Endothelial cell of umbilical vein (primary cell): ENCODE results near the gene YWHAH. TPM values are rescaled to one million over a fixed set of nuclear protein-coding genes. Genes with fewer than 3 reads are reported as not detected.

Experiments used
- BruUV-seq: library from RNA; stranded (reverse); fragments of 400-500 nt; replicated peaks from 2 replicates; lab custom pipeline; 2021; lab: Mats Ljungman, UMichigan
- CTCF ChIA-PET: fragments of 300-600, 350-600 bp; sonication (Branson Sonifier 250); formaldehyde crosslinking; loops from one replicate; lab custom pipeline; 2021; ENCODE audit warnings: antibody characterized with exemption, inconsistent platforms; lab: Charles Lee
- POLR2A ChIA-PET: fragments of 300-600, 350-600 bp; sonication (Branson Sonifier 250); formaldehyde crosslinking; loops from one replicate; lab custom pipeline; 2021; ENCODE audit warnings: antibody characterized with exemption, inconsistent platforms; lab: Charles Lee
- DNase-seq: peaks from one replicate; pipeline ENCODE4 v3.0.0-alpha.2; 2011; ENCODE audit warnings: low read depth, low spot score
- FAIRE-seq: peaks from 2 replicates; lab custom pipeline; 2011; peaks lifted over from hg19 to GRCh38; lab: Jason Lieb, UNC
- H2AFZ ChIP-seq: 2 replicates; pipeline ENCODE4 v1.6.0; 2012; ENCODE audit warnings: low read depth, low read length, control low read depth, inconsistent platforms
- H3K27ac ChIP-seq: 2 replicates; pipeline ENCODE4 v1.5.1; 2011; ENCODE audit warnings: low read depth, mild to moderate bottlenecking, control low read depth, low read length, moderate library complexity; ENCODE audit not compliant: insufficient read depth
- H3K27me3 ChIP-seq, 2 experiments: 2 replicates each; pipeline versions ENCODE4 v1.6.0 to v1.6.1; 2011; ENCODE audit warnings: low read length in 2 of 2, mixed read lengths in 1 of 2; ENCODE audit not compliant: control insufficient read depth in 2 of 2, insufficient read depth in 2 of 2
- H3K36me3 ChIP-seq, 2 experiments: 2 replicates in 1 of 2; 3 replicates in 1 of 2; pipeline ENCODE4 v1.5.1; 2011; ENCODE audit warnings: low read length in 2 of 2, mild to moderate bottlenecking in 1 of 2, moderate library complexity in 1 of 2; ENCODE audit not compliant: control insufficient read depth in 2 of 2, insufficient read depth in 2 of 2; ENCODE audit errors: extremely low read depth in 1 of 2
- H3K4me1 ChIP-seq: 3 replicates; pipeline ENCODE4 v1.5.1; 2011; ENCODE audit warnings: mild to moderate bottlenecking, low read length; ENCODE audit not compliant: control insufficient read depth, insufficient read depth; ENCODE audit errors: extremely low read depth
- H3K4me2 ChIP-seq: 2 replicates; pipeline ENCODE4 v1.6.1; 2011; ENCODE audit warnings: low read length, control low read depth, mixed read lengths; ENCODE audit not compliant: insufficient read depth
- H3K4me3 ChIP-seq, 3 experiments: fragments of 200-600 bp in 1 of 3; sonication (generic), shearing (Covaris generic) in 1 of 3; replicated peaks in 1 of 3; 2 replicates each; pipeline ENCODE4 v1.5.1; 2011 to 2016; ENCODE audit warnings: control low read depth in 3 of 3, low read length in 3 of 3, mild to moderate bottlenecking in 2 of 3, inconsistent platforms in 1 of 3, low read depth in 1 of 3, moderate library complexity in 1 of 3; ENCODE audit not compliant: insufficient read depth in 1 of 3
- H3K79me2 ChIP-seq: 2 replicates; pipeline ENCODE4 v1.6.0; 2012; ENCODE audit warnings: low read length, inconsistent platforms; ENCODE audit not compliant: control insufficient read depth, insufficient read depth
- H3K9ac ChIP-seq: replicated peaks from 2 replicates; pipeline ENCODE3; 2011; ENCODE audit warnings: low read length, control low read depth; ENCODE audit not compliant: insufficient read depth; ENCODE audit errors: extremely low read depth
- H3K9me1 ChIP-seq: replicated peaks from 3 replicates; pipeline ENCODE4 v1.6.0; 2011; ENCODE audit warnings: mild to moderate bottlenecking, low read length; ENCODE audit not compliant: control insufficient read depth, insufficient read depth; ENCODE audit errors: extremely low read depth
- H3K9me3 ChIP-seq: replicated peaks from 2 replicates; pipeline ENCODE4 v1.5.1; 2012; ENCODE audit warnings: low read length, inconsistent platforms; ENCODE audit not compliant: control insufficient read depth, insufficient read depth
- H4K20me1 ChIP-seq: replicated peaks from 2 replicates; pipeline ENCODE3; 2011; ENCODE audit warnings: mild to moderate bottlenecking, low read length; ENCODE audit not compliant: control insufficient read depth, insufficient read depth; ENCODE audit errors: extremely low read depth
- CTCF ChIP-seq, 2 donors: IDR thresholded peaks; 1 replicate in 1 of 2; 2 replicates in 1 of 2; pipeline ENCODE4 v1.5.1; 2011; ENCODE audit warnings: low read length in 2 of 2, mild to moderate bottlenecking in 2 of 2, moderate library complexity in 2 of 2, control low read depth in 1 of 2, inconsistent platforms in 1 of 2, low read depth in 1 of 2; ENCODE audit not compliant: insufficient read depth in 1 of 2; ENCODE audit errors: extremely low read depth in 1 of 2
- EZH2 ChIP-seq: IDR thresholded peaks from 2 replicates; pipeline ENCODE4 v1.6.1; 2012; ENCODE audit warnings: borderline replicate concordance, low read depth, mild to moderate bottlenecking, moderate library complexity, low read length, inconsistent platforms; ENCODE audit not compliant: severe bottlenecking
- FOS ChIP-seq: IDR thresholded peaks from 2 replicates; pipeline ENCODE4 v1.6.1; 2011; ENCODE audit warnings: mild to moderate bottlenecking, low read length, moderate library complexity, borderline replicate concordance; ENCODE audit not compliant: insufficient read depth
- GATA2 ChIP-seq: IDR thresholded peaks from 2 replicates; pipeline ENCODE4 v1.7.0; 2011; ENCODE audit warnings: low read depth, mild to moderate bottlenecking, moderate library complexity, mixed read lengths, low read length; ENCODE audit not compliant: insufficient read length, insufficient read depth
- JUN ChIP-seq: IDR thresholded peaks from 2 replicates; pipeline ENCODE4 v1.6.1; 2011; ENCODE audit warnings: borderline replicate concordance, low read depth; ENCODE audit not compliant: insufficient read length, insufficient read depth
- MAX ChIP-seq: IDR thresholded peaks from 2 replicates; pipeline ENCODE4 v1.6.1; 2011; ENCODE audit not compliant: insufficient read depth, insufficient read length
- MYC ChIP-seq: IDR thresholded peaks from one replicate; pipeline ENCODE4 v1.6.1; 2011; ENCODE audit warnings: mild to moderate bottlenecking, low read depth, low read length
- POLR2A ChIP-seq: IDR thresholded peaks from 2 replicates; pipeline ENCODE4 v1.6.1; 2012; ENCODE audit warnings: low read depth, mild to moderate bottlenecking, control low read depth, low read length
- POLR2AphosphoS5 ChIP-seq: IDR thresholded peaks from 2 replicates; pipeline ENCODE4 v1.6.1; 2012; ENCODE audit warnings: low read depth, mild to moderate bottlenecking, control low read depth, low read length, moderate library complexity; ENCODE audit not compliant: insufficient read depth
- dilution Hi-C: fragments of 300-500 bp; cut with MboI; formaldehyde crosslinking; loops from one replicate; pipeline ENCODE4 v1.15.0; 2019; ENCODE audit warnings: low sequenced_read_pairs; ENCODE audit not compliant: extremely low pct_ligation_motif_present
- intact Hi-C: fragments of 100-400 bp; cut with micrococcal nuclease; formaldehyde crosslinking; loops from one replicate; pipeline ENCODE4 v1.10.0; 2022
- polyA plus RNA-seq, 4 experiments: library from polyadenylated mRNA; depleted of rRNA in 3 of 4; stranded (reverse) in 3 of 4; unstranded in 1 of 4; fragments of >200 nt; gene quantifications; 2 replicates each; pipeline versions ENCODE4 v1.2.1 to v1.2.3, GENCODE V29; 2011 to 2012; ENCODE audit warnings: missing spikeins in 1 of 4
- total RNA-seq: library from RNA; stranded (reverse); gene quantifications from 2 replicates; pipeline ENCODE4 v1.2.3, GENCODE V29; 2021

The YWHAH gene
- total and polyA plus RNA-seq, 2 donors (not counting 3 experiments of a cell fraction or from before 2014, with no cell fraction given): 73.6 to 170 TPM

DNA sequence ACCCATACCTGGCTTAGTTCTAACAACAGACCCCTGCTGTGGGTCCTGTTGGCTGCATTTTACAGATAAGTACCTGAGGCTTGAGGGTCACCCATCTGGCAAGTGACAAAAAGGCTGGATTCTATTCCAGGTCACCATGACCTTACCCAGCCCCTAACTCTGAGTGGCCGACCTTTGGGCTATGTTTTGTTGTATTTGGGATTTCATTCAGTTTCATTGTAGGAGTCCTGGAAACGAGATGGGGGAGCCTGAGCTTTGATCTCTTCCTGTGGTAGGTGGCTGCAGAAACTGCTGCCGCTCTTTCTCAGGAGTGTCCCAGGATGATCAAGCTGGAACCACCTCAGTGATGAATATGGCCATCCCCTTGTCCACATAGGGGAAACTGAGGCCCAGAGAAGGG, 24.6 kb upstream of the YWHAH start:
- no peak for TF ChIP-seq EZH2
- TF ChIP-seq MYC: no peak
- TF ChIP-seq CTCF (IDR thresholded peaks at IDR 0.05; ENCODE audit: extremely low read depth in 1 of 2, insufficient read depth in 1 of 2, low read depth in 1 of 2, low read length in 2 of 2): no peak
- no peak for TF ChIP-seq POLR2AphosphoS5
- no peak for TF ChIP-seq JUN
- TF ChIP-seq POLR2A: no peak
- no peak for TF ChIP-seq GATA2
- no peak for TF ChIP-seq MAX
- no peak for TF ChIP-seq FOS
- no peak overlapping the region for H3K9ac ChIP-seq
- peaks cover 12% of the 10 kb centered on the region for H3K4me1 ChIP-seq
- FAIRE-seq (no peak), DNase-seq (no peak)
- no peak overlapping the region for H3K27ac ChIP-seq
- H3K4me2 ChIP-seq: no peak overlapping the region
- H3K9me1 ChIP-seq: no peaks in the 10 kb centered on the region
- no peak overlapping the region for H3K4me3 ChIP-seq
- peaks cover 0 to 5% of the 10 kb centered on the region in 2 experiments for H3K27me3 ChIP-seq
- H4K20me1 ChIP-seq: no peaks in the 10 kb centered on the region
- H3K79me2 ChIP-seq: no peaks in the 10 kb centered on the region
- no peaks in the 10 kb centered on the region for H3K36me3 ChIP-seq
- CTCF ChIA-PET: interaction anchor here (0.8 to 1.8 kb wide), 2 partner anchors 12 to 49 kb away, joined by 3 to 5 read pairs; no protein-coding TSS in a partner anchor
- H3K9me3 ChIP-seq: no peaks in the 10 kb centered on the region
- dilution Hi-C loops: no loop called here
- no peak overlapping the region for H2AFZ ChIP-seq
- intact Hi-C loops: no loop called here
- BruUV-seq: no TSS peak
- POLR2A ChIA-PET: no interaction called here
